OCI-M2 (cell line): Measurements from ENCODE around the gene ETFDH.
"Not testable (repeated sequence)": the region's sequence is repeated elsewhere in the genome, so short reads cannot be mapped to it uniquely, and the experiment has no call there.

Experiments used
- DNase-seq: peaks from one replicate; lab custom pipeline; 2025; ENCODE audit not compliant: unreplicated experiment; lab: John Stamatoyannopoulos, UW

The ETFDH gene

GRCh38 chr4:158750379-158750778, 78.3 kb downstream of the ETFDH start:
- DNase-seq, result no peak

DNA sequence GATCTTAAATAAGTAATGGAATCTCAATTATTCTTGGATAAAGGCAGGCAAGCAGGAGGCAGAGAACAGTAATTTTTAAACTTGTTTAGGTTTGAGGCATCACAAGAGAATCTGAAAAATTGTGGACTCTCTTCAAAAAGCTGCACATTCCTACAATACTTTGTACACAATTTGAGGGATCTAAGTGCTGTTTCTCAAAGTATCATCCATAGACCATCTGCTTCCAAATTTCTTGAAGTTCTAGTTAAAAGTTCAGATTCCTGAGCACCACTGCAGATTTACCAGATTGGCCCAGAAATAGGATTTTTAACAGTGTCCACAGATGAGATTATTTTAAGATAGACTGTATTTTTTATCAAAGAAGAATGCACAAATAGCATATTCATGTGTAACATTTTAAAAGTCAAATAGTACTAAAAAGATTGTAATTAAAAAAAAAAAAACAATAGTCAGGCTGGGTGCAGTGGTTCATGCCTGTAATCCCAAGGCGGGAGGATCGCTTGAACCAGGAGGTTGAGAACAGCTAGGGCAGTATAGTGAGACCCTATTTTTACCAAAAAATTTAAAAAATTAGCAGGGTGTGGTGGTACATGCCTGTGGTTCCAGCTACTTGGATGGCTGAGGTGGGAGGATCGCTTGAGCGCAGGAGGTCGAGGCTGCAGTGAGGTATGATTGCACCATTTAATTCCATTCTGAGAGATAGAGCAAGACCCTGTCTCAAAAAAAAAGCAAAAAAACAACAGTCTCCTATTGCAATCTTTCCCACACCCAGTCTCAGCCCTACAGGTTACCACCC, 82.5 kb downstream of the ETFDH start:
- no peak for DNase-seq

- not testable (repeated sequence) for DNase-seq
Measured at GRCh38 chr4:158755819-158756218, 83.7 kb downstream of the ETFDH start.

DNA sequence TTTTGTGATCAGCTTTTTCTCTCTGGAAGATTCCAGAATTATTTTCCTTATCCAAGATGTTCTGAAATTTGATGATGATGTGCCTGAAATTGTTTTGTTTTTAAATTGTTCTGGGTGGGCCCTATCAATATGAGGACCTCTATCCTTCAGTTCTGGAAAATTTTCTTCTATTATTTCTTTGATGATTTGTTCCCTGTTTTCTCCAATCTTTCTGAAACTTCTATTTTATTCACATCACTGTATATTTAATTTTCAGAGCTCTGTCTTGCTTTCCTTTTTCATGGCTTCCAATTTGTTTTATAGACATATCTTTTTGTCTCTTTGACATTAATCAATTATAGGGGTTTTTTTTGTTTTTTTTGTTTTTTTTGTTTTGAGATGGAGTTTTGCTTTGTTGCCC, 84.5 kb downstream of the ETFDH start:
- DNase-seq, result no peak

- DNase-seq, result no peak
Measured at GRCh38 chr4:158758142-158758541, 86.0 kb downstream of the ETFDH start.

GRCh38 chr4:158758703-158759102, 86.6 kb downstream of the ETFDH start:
- no peak for DNase-seq
